H9 (cell line): ENCODE results near the gene FBXL19. TPM values are rescaled to one million over a fixed set of nuclear protein-coding genes. Genes with fewer than 3 reads are reported as not detected.
A peak's percentile ranks its signal among the peaks of the same experiment; 100 is the strongest.

Experiments used
- DNase-seq: peaks from one replicate; pipeline ENCODE4 v3.0.0-alpha.2; 2017
- H2AFZ ChIP-seq: one replicate; pipeline ENCODE4 v1.6.1; 2013; ENCODE audit warnings: mild to moderate bottlenecking, low read length, control low read depth, moderate library complexity
- H2AK5ac ChIP-seq: 2 replicates; pipeline ENCODE4 v1.6.1; 2013; ENCODE audit warnings: low read length, control low read depth, mixed read lengths; ENCODE audit not compliant: insufficient read length
- H2BK120ac ChIP-seq: one replicate; pipeline ENCODE4 v1.6.1; 2013; ENCODE audit warnings: low read depth, mild to moderate bottlenecking, low read length, control low read depth, inconsistent platforms; ENCODE audit not compliant: poor library complexity, severe bottlenecking
- H2BK12ac ChIP-seq: 2 replicates; pipeline ENCODE4 v1.6.1; 2013; ENCODE audit warnings: low read length, control low read depth, mixed read lengths, low read depth; ENCODE audit not compliant: insufficient read length
- H2BK15ac ChIP-seq: 2 replicates; pipeline ENCODE4 v1.6.1; 2013; ENCODE audit warnings: low read depth, low read length, control low read depth
- H2BK20ac ChIP-seq: one replicate; pipeline ENCODE4 v1.6.1; 2013; ENCODE audit warnings: low read depth, mild to moderate bottlenecking, low read length, control low read depth, inconsistent platforms; ENCODE audit not compliant: poor library complexity, severe bottlenecking
- H2BK5ac ChIP-seq: 2 replicates; pipeline ENCODE4 v1.6.1; 2013; ENCODE audit warnings: low read length, control low read depth, mixed read lengths; ENCODE audit not compliant: insufficient read length
- H3K14ac ChIP-seq: 2 replicates; pipeline ENCODE4 v1.6.1; 2013; ENCODE audit warnings: low read length, control low read depth; ENCODE audit not compliant: insufficient read depth
- H3K18ac ChIP-seq: 2 replicates; pipeline ENCODE4 v1.6.1; 2013; ENCODE audit warnings: low read depth, mild to moderate bottlenecking, mixed read lengths, low read length, control low read depth; ENCODE audit not compliant: insufficient read length
- H3K23ac ChIP-seq: 2 replicates; pipeline ENCODE4 v1.6.1; 2013; ENCODE audit warnings: low read length, control low read depth, mixed read lengths, low read depth; ENCODE audit not compliant: insufficient read length
- H3K23me2 ChIP-seq: 2 replicates; pipeline ENCODE4 v1.6.1; 2013; ENCODE audit warnings: low read depth, mild to moderate bottlenecking, mixed read lengths, low read length, control low read depth; ENCODE audit not compliant: insufficient read length, poor library complexity, severe bottlenecking
- H3K27ac ChIP-seq: 2 replicates; pipeline ENCODE4 v1.5.1; 2013; ENCODE audit warnings: low read length, control low read depth, mixed read lengths, low read depth; ENCODE audit not compliant: insufficient read length
- H3K27me3 ChIP-seq: 2 replicates; pipeline ENCODE4 v1.6.1; 2013; ENCODE audit warnings: low read length, control low read depth, inconsistent platforms; ENCODE audit not compliant: insufficient read depth
- H3K4ac ChIP-seq: 2 replicates; pipeline ENCODE4 v1.6.1; 2013; ENCODE audit warnings: low read depth, mild to moderate bottlenecking, control low read depth, inconsistent platforms, low read length, moderate library complexity
- H3K4me1 ChIP-seq: 2 replicates; pipeline ENCODE4 v1.6.1; 2013; ENCODE audit warnings: low read length, control low read depth, inconsistent platforms; ENCODE audit not compliant: insufficient read depth
- H3K4me2 ChIP-seq: 2 replicates; pipeline ENCODE4 v1.6.1; 2013; ENCODE audit warnings: low read length, control low read depth, mixed read lengths; ENCODE audit not compliant: insufficient read length, insufficient read depth
- H3K56ac ChIP-seq: 2 replicates; pipeline ENCODE4 v1.6.1; 2013; ENCODE audit warnings: low read depth, mild to moderate bottlenecking, mixed read lengths, low read length, control low read depth; ENCODE audit not compliant: insufficient read length
- H3K79me1 ChIP-seq: 2 replicates; pipeline ENCODE4 v1.6.1; 2013; ENCODE audit warnings: low read depth, mild to moderate bottlenecking, moderate library complexity, low read length, control low read depth, inconsistent platforms; ENCODE audit not compliant: insufficient read depth, poor library complexity, severe bottlenecking
- H3K79me2 ChIP-seq: 2 replicates; pipeline ENCODE4 v1.6.1; 2013; ENCODE audit warnings: low read length, control low read depth, inconsistent platforms; ENCODE audit not compliant: insufficient read depth
- H3K9ac ChIP-seq: 2 replicates; pipeline ENCODE4 v1.6.1; 2013; ENCODE audit warnings: low read length, control low read depth, mixed read lengths; ENCODE audit not compliant: insufficient read length; ENCODE audit errors: extremely low read depth
- H3K9me3 ChIP-seq: one replicate; pipeline ENCODE4 v1.6.1; 2013; ENCODE audit warnings: low read depth, low read length, inconsistent platforms; ENCODE audit not compliant: control insufficient read depth
- H3T11ph ChIP-seq: one replicate; pipeline ENCODE4 v1.6.1; 2013; ENCODE audit warnings: mild to moderate bottlenecking, low read length, control low read depth, inconsistent platforms
- H4K20me1 ChIP-seq: one replicate; pipeline ENCODE4 v1.6.1; 2013; ENCODE audit not compliant: control insufficient read depth, insufficient read length, insufficient read depth
- H4K5ac ChIP-seq: 2 replicates; pipeline ENCODE4 v1.6.1; 2013; ENCODE audit warnings: low read depth, mild to moderate bottlenecking, mixed read lengths, low read length, control low read depth; ENCODE audit not compliant: insufficient read length
- H4K8ac ChIP-seq: replicated peaks from 2 replicates; pipeline ENCODE4 v1.6.1; 2013; ENCODE audit warnings: low read length, control low read depth, mixed read lengths, low read depth; ENCODE audit not compliant: insufficient read length
- H4K91ac ChIP-seq: 2 replicates; pipeline ENCODE4 v1.6.1; 2013; ENCODE audit warnings: low read depth, mild to moderate bottlenecking, moderate library complexity, mixed read lengths, low read length, control low read depth; ENCODE audit not compliant: insufficient read length
- H3K27ac Mint-ChIP-seq, 3 experiments: 2 replicates in 2 of 3; 3 replicates in 1 of 3; pipeline ENCODE4 v1.8.0; 2020 to 2021; ENCODE audit warnings: mixed read lengths in 3 of 3, mild to moderate bottlenecking in 1 of 3, moderate library complexity in 1 of 3
- H3K27me3 Mint-ChIP-seq: 2 replicates; pipeline ENCODE4 v1.8.0; 2021; ENCODE audit warnings: low read depth, mild to moderate bottlenecking, moderate library complexity, mixed read lengths
- H3K36me3 Mint-ChIP-seq, 3 experiments: 2 replicates in 2 of 3; 3 replicates in 1 of 3; pipeline ENCODE4 v1.8.0; 2020 to 2021; ENCODE audit warnings: low read depth in 3 of 3, mixed read lengths in 3 of 3; ENCODE audit not compliant: insufficient read depth in 1 of 3
- H3K4me1 Mint-ChIP-seq, 2 experiments: 2 replicates each; pipeline ENCODE4 v1.8.0; 2020; ENCODE audit warnings: mixed read lengths in 2 of 2
- H3K4me3 Mint-ChIP-seq, 2 experiments: 2 replicates in 1 of 2; 3 replicates in 1 of 2; pipeline ENCODE4 v1.8.0; 2020 to 2021; ENCODE audit warnings: mild to moderate bottlenecking in 2 of 2, mixed read lengths in 2 of 2, moderate library complexity in 1 of 2
- H3K9me3 Mint-ChIP-seq, 2 experiments: 2 replicates in 1 of 2; 3 replicates in 1 of 2; pipeline ENCODE4 v1.8.0; 2020; ENCODE audit warnings: mild to moderate bottlenecking in 2 of 2, mixed read lengths in 2 of 2, moderate library complexity in 1 of 2
- CTCF ChIP-seq: fragments of 200-600 bp; sonication (generic); conservative IDR thresholded peaks from 3 replicates; pipeline ENCODE4 v1.8.0; 2021; ENCODE audit warnings: antibody characterized with exemption, mild to moderate bottlenecking
- WGBS: extraction: QIAGEN DNeasy Blood & Tissue Kit; methylation state at CpG from one replicate; pipeline ENCODE4 v1.1.7; 2013; ENCODE audit warnings: missing lambda C conversion rate, low lambda C conversion rate, mixed read lengths; ENCODE audit not compliant: insufficient read length; ENCODE audit errors: extremely low coverage; 5-methylcytosine and 5-hydroxymethylcytosine counted together
- total RNA-seq: library from RNA; stranded (reverse); gene quantifications from 2 replicates; pipeline ENCODE4 v1.2.1, GENCODE V29; 2021

The FBXL19 gene
- total RNA-seq, 1 experiment from 2014 or later = 66.8 TPM

- Histone ChIP-seq H3K23ac (no peak overlapping the region), H2BK5ac (no peak overlapping the region), H4K5ac (no peak overlapping the region), H4K8ac (no peak overlapping the region), H2BK120ac (no peak overlapping the region), H3K79me2 (no peaks in the 10 kb centered on the region), H2BK15ac (no peak overlapping the region), H3K9me3 (no peaks in the 10 kb centered on the region), H3K18ac (no peak overlapping the region), H2BK12ac (no peak overlapping the region), H4K91ac (no peak overlapping the region), H3K27me3 (no peaks in the 10 kb centered on the region), H2AK5ac (no peak overlapping the region), H3K56ac (no peak overlapping the region), H3K27ac (no peak overlapping the region), H4K20me1 (peaks cover 2% of the 10 kb centered on the region), H2AFZ (no peak overlapping the region), H3K4me2 (no peak overlapping the region), H3K4ac (no peak overlapping the region), H3T11ph (no peak overlapping the region), H3K14ac (no peak overlapping the region), H3K23me2 (peaks cover 4% of the 10 kb centered on the region), H3K9ac (no peak overlapping the region), H3K4me1 (no peaks in the 10 kb centered on the region; the same call in 1 of the 2 replicates), H2BK20ac (no peak overlapping the region), H3K79me1 (no peaks in the 10 kb centered on the region)
- Mint-ChIP-seq H3K4me1 (peaks cover 9 to 14% of the 10 kb centered on the region in 2 experiments), H3K36me3 (no peaks in the 10 kb centered on the region), H3K4me3 (peak overlapping the region; percentile 76 to 86), H3K27ac (peak overlapping the region in 1 of 3 experiments; percentile 27; a peak in 2 of 7 replicates), H3K9me3 (no peaks in the 10 kb centered on the region; a peak in 1 of 5 replicates), H3K27me3 (peaks cover 18% of the 10 kb centered on the region)
- TF ChIP-seq CTCF = no peak
- no peak for DNase-seq
- no CpG with 5 or more reads among the region's 4 CpGs for WGBS
These were observed 20.4 kb upstream of the FBXL19 start for GRCh38 chr16:30903002-30903401.
